Neuronal stem cell (in vitro differentiated cells): ENCODE measurements around the gene SPEF2.
A peak's percentile ranks its signal among the peaks of the same experiment; 100 is the strongest.

Experiments used
- DNase-seq: peaks from one replicate; pipeline ENCODE4 v3.0.0-alpha.2; 2013; ENCODE audit warnings: low spot score
- H2AFZ ChIP-seq: one replicate; pipeline ENCODE4 v1.6.1; 2013; ENCODE audit warnings: mild to moderate bottlenecking, low read length, inconsistent platforms
- H2AK5ac ChIP-seq: 2 replicates; pipeline ENCODE4 v1.6.1; 2013; ENCODE audit warnings: low read depth, mild to moderate bottlenecking, inconsistent platforms, low read length, moderate library complexity, mixed read lengths
- H2BK120ac ChIP-seq: 2 replicates; pipeline ENCODE4 v1.6.1; 2013; ENCODE audit warnings: low read depth, mild to moderate bottlenecking, inconsistent platforms, low read length, moderate library complexity, mixed read lengths
- H2BK12ac ChIP-seq: one replicate; pipeline ENCODE4 v1.6.1; 2013; ENCODE audit warnings: low read length, inconsistent platforms
- H2BK15ac ChIP-seq: 2 replicates; pipeline ENCODE4 v1.6.1; 2013; ENCODE audit warnings: mild to moderate bottlenecking, low read length, inconsistent platforms, mixed read lengths
- H2BK5ac ChIP-seq: one replicate; pipeline ENCODE4 v1.6.1; 2013; ENCODE audit warnings: inconsistent platforms, mild to moderate bottlenecking, low read length, moderate library complexity
- H3K14ac ChIP-seq: one replicate; pipeline ENCODE4 v1.6.1; 2013; ENCODE audit warnings: low read length, inconsistent platforms
- H3K18ac ChIP-seq: 2 replicates; pipeline ENCODE4 v1.6.1; 2013; ENCODE audit warnings: low read length, inconsistent platforms
- H3K23ac ChIP-seq: 2 replicates; pipeline ENCODE4 v1.6.1; 2013; ENCODE audit warnings: low read depth, mild to moderate bottlenecking, mixed read lengths, low read length, inconsistent platforms; ENCODE audit not compliant: poor library complexity
- H3K27ac ChIP-seq: replicated peaks from 3 replicates; pipeline ENCODE4 v1.5.1; 2013; ENCODE audit warnings: low read length, inconsistent platforms
- H3K27me3 ChIP-seq, 3 experiments: 2 replicates each; pipeline ENCODE4 v1.6.1; 2013; ENCODE audit warnings: low read length in 3 of 3, mild to moderate bottlenecking in 2 of 3, inconsistent platforms in 1 of 3, low read depth in 1 of 3, mixed read lengths in 1 of 3, moderate library complexity in 1 of 3; ENCODE audit not compliant: control insufficient read depth in 3 of 3, insufficient read depth in 3 of 3
- H3K36me3 ChIP-seq, 2 donors: replicated peaks in 1 of 2; 2 replicates each; pipeline ENCODE4 v1.6.1; 2013; ENCODE audit warnings: low read length in 2 of 2; ENCODE audit not compliant: control insufficient read depth in 2 of 2, insufficient read depth in 2 of 2
- H3K4ac ChIP-seq: 2 replicates; pipeline ENCODE4 v1.6.1; 2013; ENCODE audit warnings: inconsistent platforms, mild to moderate bottlenecking, low read length, moderate library complexity
- H3K4me1 ChIP-seq, 2 donors: 1 replicate in 1 of 2; 2 replicates in 1 of 2; pipeline ENCODE4 v1.6.1; 2013; ENCODE audit warnings: low read length in 2 of 2, low read depth in 1 of 2; ENCODE audit not compliant: control insufficient read depth in 2 of 2, insufficient read depth in 1 of 2
- H3K4me2 ChIP-seq: one replicate; pipeline ENCODE4 v1.6.1; 2013; ENCODE audit warnings: mild to moderate bottlenecking, low read length, inconsistent platforms; ENCODE audit not compliant: insufficient read depth, poor library complexity, severe bottlenecking
- H3K4me3 ChIP-seq, 2 donors: 2 replicates each; pipeline ENCODE4 v1.5.1; 2013; ENCODE audit warnings: low read length in 2 of 2, mild to moderate bottlenecking in 2 of 2, inconsistent platforms in 1 of 2, moderate library complexity in 1 of 2
- H3K79me1 ChIP-seq: one replicate; pipeline ENCODE4 v1.6.1; 2013; ENCODE audit warnings: low read depth, mild to moderate bottlenecking, inconsistent platforms, low read length, moderate library complexity
- H3K9ac ChIP-seq: one replicate; pipeline ENCODE4 v1.6.1; 2013; ENCODE audit warnings: mild to moderate bottlenecking, low read depth, low read length, inconsistent platforms; ENCODE audit not compliant: poor library complexity
- H3K9me3 ChIP-seq, 2 donors: replicated peaks in 1 of 2; 2 replicates each; pipeline versions ENCODE3 to v1.6.1; 2013; ENCODE audit warnings: low read length in 2 of 2, mild to moderate bottlenecking in 2 of 2, inconsistent platforms in 1 of 2, low read depth in 1 of 2, mixed read lengths in 1 of 2, moderate library complexity in 1 of 2; ENCODE audit not compliant: control insufficient read depth in 2 of 2, insufficient read depth in 1 of 2
- H4K8ac ChIP-seq: one replicate; pipeline ENCODE4 v1.6.1; 2013; ENCODE audit warnings: low read depth, mild to moderate bottlenecking, inconsistent platforms, low read length, moderate library complexity
- H4K91ac ChIP-seq: one replicate; pipeline ENCODE4 v1.6.1; 2013; ENCODE audit warnings: low read length, low read depth, mild to moderate bottlenecking, inconsistent platforms; ENCODE audit not compliant: poor library complexity
- WGBS, 2 donors: extraction: QIAGEN DNeasy Blood & Tissue Kit; methylation state at CpG; one replicate each; pipeline ENCODE4 v1.1.7; 2013; ENCODE audit warnings: missing lambda C conversion rate in 2 of 2, mixed read lengths in 1 of 2; ENCODE audit not compliant: insufficient read length in 2 of 2, insufficient replicate concordance in 1 of 2; ENCODE audit errors: extremely low coverage in 2 of 2; 5-methylcytosine and 5-hydroxymethylcytosine counted together

Gene SPEF2

DNA sequence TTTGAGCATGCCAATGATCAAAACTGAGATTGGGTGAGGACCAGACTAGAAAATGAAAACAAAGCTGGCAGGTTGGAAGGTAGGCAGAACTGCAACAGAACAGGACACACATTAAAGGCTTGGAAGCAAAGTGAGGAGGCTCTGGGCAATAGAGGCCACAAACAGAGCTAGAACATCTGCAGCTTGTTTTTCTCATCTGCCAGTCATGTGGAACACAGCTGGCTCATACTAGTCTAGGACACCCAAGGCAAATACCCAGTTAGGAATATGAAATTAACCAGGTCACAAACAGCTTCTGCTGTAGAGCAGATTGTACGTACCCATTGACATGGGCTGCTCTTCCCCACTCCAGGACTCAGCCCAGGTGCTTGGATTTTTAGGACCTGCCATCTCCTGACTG lies 61.7 kb downstream of the SPEF2 start:
- Histone ChIP-seq H3K4me3 (no peak overlapping the region), H3K4me1 (no peaks in the 10 kb centered on the region), H3K14ac (no peak overlapping the region), H2AFZ (no peak overlapping the region), H3K79me1 (no peaks in the 10 kb centered on the region), H2BK12ac (no peak overlapping the region), H3K27me3 (no peaks in the 10 kb centered on the region), H2BK5ac (no peak overlapping the region), H2AK5ac (no peak overlapping the region), H3K9ac (no peak overlapping the region), H2BK120ac (no peak overlapping the region), H4K8ac (no peak overlapping the region), H3K23ac (no peak overlapping the region), H3K9me3 (no peaks in the 10 kb centered on the region), H3K36me3 (no peaks in the 10 kb centered on the region), H2BK15ac (no peak overlapping the region), H3K18ac (no peak overlapping the region), H3K27ac (no peak overlapping the region), H3K4me2 (no peak overlapping the region), H3K4ac (no peak overlapping the region), H4K91ac (no peak overlapping the region)
- DNase-seq = no peak
- no CpG with 5 or more reads among the region's 1 CpG for WGBS, 2 donors

DNA sequence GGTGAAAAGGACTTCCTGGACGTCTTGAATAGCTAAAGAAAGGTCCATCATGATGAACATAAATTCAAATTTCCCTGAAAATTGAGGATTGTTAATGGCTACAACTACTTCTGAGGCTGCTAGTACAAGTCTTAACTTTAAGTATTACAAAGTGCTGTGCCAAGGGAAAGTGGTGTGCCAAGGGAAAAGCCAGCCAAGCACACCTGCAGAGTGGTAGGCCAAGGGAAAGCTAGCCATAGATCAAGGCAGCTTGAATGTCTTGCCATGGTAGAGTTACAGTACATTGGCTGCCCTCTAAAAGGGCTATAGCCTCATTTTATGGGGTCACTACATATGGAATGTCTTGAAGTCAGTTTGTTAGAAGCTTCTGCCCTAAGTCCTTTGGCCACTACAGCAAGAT lies 64.2 kb downstream of the SPEF2 start:
- H4K91ac ChIP-seq = no peak overlapping the region
- no peaks in the 10 kb centered on the region for H3K9me3 ChIP-seq
- no peak for DNase-seq
- no peak overlapping the region for H3K23ac ChIP-seq
- H3K18ac ChIP-seq = no peak overlapping the region
- no peak overlapping the region for H2BK12ac ChIP-seq
- no peak overlapping the region for H2BK5ac ChIP-seq
- no peaks in the 10 kb centered on the region for H3K27me3 ChIP-seq
- no peaks in the 10 kb centered on the region for H3K36me3 ChIP-seq
- no peak overlapping the region for H3K4ac ChIP-seq
- H2AFZ ChIP-seq = no peak overlapping the region
- H3K27ac ChIP-seq = no peak overlapping the region
- H2AK5ac ChIP-seq = no peak overlapping the region
- no peak overlapping the region for H4K8ac ChIP-seq
- peak overlapping the region; percentile 17 for H3K9ac ChIP-seq
- H3K4me2 ChIP-seq = no peak overlapping the region
- H2BK120ac ChIP-seq = no peak overlapping the region
- H3K4me3 ChIP-seq = no peak overlapping the region
- no peak overlapping the region for H3K14ac ChIP-seq
- H2BK15ac ChIP-seq = no peak overlapping the region
- H3K4me1 ChIP-seq = no peaks in the 10 kb centered on the region
- no CpG with 5 or more reads among the region's 1 CpG for WGBS, 2 donors
- no peaks in the 10 kb centered on the region for H3K79me1 ChIP-seq

DNA sequence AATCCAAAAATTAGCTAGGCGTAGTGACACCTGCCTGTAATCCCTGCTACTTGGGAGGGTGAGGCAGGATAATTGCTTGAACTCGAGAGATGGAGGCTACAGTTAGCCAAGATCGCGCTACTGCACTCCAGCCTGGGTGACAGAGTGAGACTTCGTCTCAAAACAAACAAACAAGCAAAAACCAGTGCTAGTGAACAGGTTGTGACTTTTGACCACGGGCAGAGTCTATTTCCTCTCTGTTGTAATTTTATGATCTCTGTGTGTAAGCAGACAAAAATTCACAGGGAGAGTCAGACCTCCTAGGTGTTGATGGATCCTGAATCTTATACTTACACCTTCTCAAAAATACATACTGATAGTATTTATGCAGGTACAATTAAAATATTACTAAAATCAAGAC lies 65.8 kb downstream of the SPEF2 start:
- no peak overlapping the region for H2BK5ac ChIP-seq
- H3K18ac ChIP-seq = no peak overlapping the region
- no peaks in the 10 kb centered on the region for H3K27me3 ChIP-seq
- no peak overlapping the region for H3K14ac ChIP-seq
- H4K8ac ChIP-seq = no peak overlapping the region
- no peak overlapping the region for H2BK120ac ChIP-seq
- no peak overlapping the region for H3K27ac ChIP-seq
- no peak overlapping the region for H4K91ac ChIP-seq
- WGBS, 2 donors = no CpG with 5 or more reads among the region's 6 CpGs
- H3K4ac ChIP-seq = no peak overlapping the region
- no peak overlapping the region for H2BK15ac ChIP-seq
- no peaks in the 10 kb centered on the region for H3K9me3 ChIP-seq
- no peak overlapping the region for H3K4me3 ChIP-seq
- H3K36me3 ChIP-seq = no peaks in the 10 kb centered on the region
- H2AFZ ChIP-seq = no peak overlapping the region
- no peak overlapping the region for H3K4me2 ChIP-seq
- no peaks in the 10 kb centered on the region for H3K79me1 ChIP-seq
- H3K9ac ChIP-seq = no peak overlapping the region
- no peak for DNase-seq
- no peak overlapping the region for H3K23ac ChIP-seq
- H2AK5ac ChIP-seq = no peak overlapping the region
- H2BK12ac ChIP-seq = no peak overlapping the region
- H3K4me1 ChIP-seq = no peaks in the 10 kb centered on the region

DNA sequence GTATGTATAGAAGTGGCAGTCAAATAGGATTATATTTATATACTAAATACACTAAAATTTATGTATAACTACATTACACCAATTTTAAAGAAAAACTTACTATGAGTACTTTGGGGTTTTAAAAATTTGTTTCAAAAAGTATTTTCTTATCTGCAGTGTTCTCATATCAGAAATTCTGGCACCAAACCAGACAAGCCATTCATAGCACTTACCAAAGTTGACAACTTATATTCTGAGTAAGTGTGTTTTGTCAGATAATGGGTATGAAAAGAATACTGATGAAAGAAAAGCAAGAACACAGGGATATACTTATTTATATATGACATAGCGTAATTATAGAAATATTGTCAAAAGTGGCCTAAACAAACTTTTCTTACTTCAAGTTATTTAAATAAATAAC lies 67.5 kb downstream of the SPEF2 start:
- H3K79me1 ChIP-seq = no peaks in the 10 kb centered on the region
- no peak overlapping the region for H2AFZ ChIP-seq
- no peak overlapping the region for H2BK5ac ChIP-seq
- H3K36me3 ChIP-seq = no peaks in the 10 kb centered on the region
- no peaks in the 10 kb centered on the region for H3K27me3 ChIP-seq
- H2BK15ac ChIP-seq = no peak overlapping the region
- H3K4ac ChIP-seq = no peak overlapping the region
- no peak overlapping the region for H2BK12ac ChIP-seq
- H3K14ac ChIP-seq = no peak overlapping the region
- no peak overlapping the region for H3K4me2 ChIP-seq
- H3K4me1 ChIP-seq = no peaks in the 10 kb centered on the region
- H3K23ac ChIP-seq = no peak overlapping the region
- WGBS, 2 donors = no CpG with 5 or more reads among the region's 1 CpG
- H2BK120ac ChIP-seq = no peak overlapping the region
- no peak overlapping the region for H3K27ac ChIP-seq
- H4K8ac ChIP-seq = no peak overlapping the region
- no peak overlapping the region for H3K9ac ChIP-seq
- H2AK5ac ChIP-seq = no peak overlapping the region
- H4K91ac ChIP-seq = no peak overlapping the region
- no peak overlapping the region for H3K4me3 ChIP-seq
- H3K18ac ChIP-seq = no peak overlapping the region
- no peaks in the 10 kb centered on the region for H3K9me3 ChIP-seq
- no peak for DNase-seq
